Stomach smooth muscle (tissue), 2 donors: Measurements from ENCODE around the gene PI4KA.
"Not testable (repeated sequence)": the region's sequence is repeated elsewhere in the genome, so short reads cannot be mapped to it uniquely, and the experiment has no call there.

ENCODE experiments used
- H3K27ac ChIP-seq: one replicate; pipeline ENCODE4 v1.7.0; 2013; ENCODE audit warnings: mild to moderate bottlenecking, low read length, inconsistent platforms
- H3K27me3 ChIP-seq, 2 donors: one replicate each; pipeline ENCODE4 v1.7.0; 2013; ENCODE audit warnings: low read length in 2 of 2; ENCODE audit not compliant: insufficient read depth in 2 of 2, control insufficient read depth in 1 of 2
- H3K36me3 ChIP-seq, 2 donors: one replicate each; pipeline ENCODE4 v1.7.0; 2013; ENCODE audit warnings: low read length in 2 of 2; ENCODE audit not compliant: control insufficient read depth in 2 of 2, insufficient read depth in 2 of 2
- H3K4me1 ChIP-seq: one replicate; pipeline ENCODE4 v1.7.0; 2013; ENCODE audit warnings: low read length; ENCODE audit not compliant: control insufficient read depth, insufficient read depth
- H3K4me3 ChIP-seq, 2 donors: one replicate each; pipeline ENCODE4 v1.7.0; 2013; ENCODE audit warnings: low read length in 2 of 2
- H3K9ac ChIP-seq, 2 donors: one replicate each; pipeline ENCODE4 v1.7.0; 2013; ENCODE audit warnings: low read length in 2 of 2, mild to moderate bottlenecking in 1 of 2
- H3K9me3 ChIP-seq, 2 donors: one replicate each; pipeline ENCODE4 v1.7.0; 2013; ENCODE audit warnings: low read length in 2 of 2; ENCODE audit not compliant: control insufficient read depth in 2 of 2
- donor health status: healthy.
- donor health status: Pancreatic carcinoma.

The PI4KA gene

DNA sequence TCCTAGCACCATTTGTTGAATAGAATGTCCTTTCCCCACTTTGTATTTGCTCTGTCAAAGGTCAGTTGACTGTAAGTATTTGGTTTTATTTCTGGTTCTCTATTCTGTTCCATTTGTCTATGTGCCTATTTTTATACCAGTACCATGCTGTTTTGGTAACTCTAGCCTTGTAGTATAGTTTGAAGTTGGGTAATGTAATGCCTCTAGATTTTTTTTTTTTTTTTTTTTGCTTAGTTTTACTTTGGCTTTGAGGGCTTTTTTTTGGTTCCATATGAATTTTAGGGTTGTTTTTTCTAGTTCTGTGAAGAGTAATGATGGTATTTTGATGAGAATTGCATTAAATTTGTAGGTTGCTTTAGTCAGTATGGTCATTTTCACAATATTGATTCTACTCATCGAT, 183.0 kb downstream of the PI4KA start:
- not testable (repeated sequence) for H3K27ac ChIP-seq, H3K36me3 ChIP-seq, H3K9ac ChIP-seq

DNA sequence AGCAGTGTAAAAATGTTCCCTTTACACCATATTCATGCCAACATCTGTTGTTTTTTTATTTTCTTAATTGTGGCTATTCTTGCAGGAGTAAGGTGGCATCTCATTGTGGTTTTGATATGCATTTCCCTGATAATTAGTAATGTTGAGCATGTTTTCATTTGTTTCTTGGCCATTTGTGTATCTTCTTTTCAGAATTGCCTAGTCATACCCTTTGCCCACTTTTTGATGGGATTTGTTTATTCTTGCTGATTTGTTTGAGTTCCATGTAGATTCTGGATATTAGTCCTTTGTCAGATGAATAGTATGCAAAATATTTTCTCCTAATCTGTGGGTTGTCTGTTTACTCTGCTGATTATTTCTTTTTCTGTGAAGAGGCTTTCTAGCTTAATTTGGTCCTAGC, 183.6 kb downstream of the PI4KA start:
- no peak overlapping the region for H3K9ac ChIP-seq
- no peaks in the 10 kb centered on the region for H3K36me3 ChIP-seq
- H3K9me3 ChIP-seq = no peaks in the 10 kb centered on the region
- H3K4me3 ChIP-seq = no peak overlapping the region
- H3K27ac ChIP-seq = no peak overlapping the region
- no peaks in the 10 kb centered on the region for H3K4me1 ChIP-seq
- peaks cover 0 to 17% of the 10 kb centered on the region in 2 donors for H3K27me3 ChIP-seq

More for the DNA sequence above, 183.0 kb downstream of the PI4KA start:
- not testable (repeated sequence) for H3K4me3 ChIP-seq, H3K9me3 ChIP-seq, H3K4me1 ChIP-seq
- H3K27me3 ChIP-seq = peaks cover 0 to 14% of the 10 kb centered on the region in 2 donors

DNA sequence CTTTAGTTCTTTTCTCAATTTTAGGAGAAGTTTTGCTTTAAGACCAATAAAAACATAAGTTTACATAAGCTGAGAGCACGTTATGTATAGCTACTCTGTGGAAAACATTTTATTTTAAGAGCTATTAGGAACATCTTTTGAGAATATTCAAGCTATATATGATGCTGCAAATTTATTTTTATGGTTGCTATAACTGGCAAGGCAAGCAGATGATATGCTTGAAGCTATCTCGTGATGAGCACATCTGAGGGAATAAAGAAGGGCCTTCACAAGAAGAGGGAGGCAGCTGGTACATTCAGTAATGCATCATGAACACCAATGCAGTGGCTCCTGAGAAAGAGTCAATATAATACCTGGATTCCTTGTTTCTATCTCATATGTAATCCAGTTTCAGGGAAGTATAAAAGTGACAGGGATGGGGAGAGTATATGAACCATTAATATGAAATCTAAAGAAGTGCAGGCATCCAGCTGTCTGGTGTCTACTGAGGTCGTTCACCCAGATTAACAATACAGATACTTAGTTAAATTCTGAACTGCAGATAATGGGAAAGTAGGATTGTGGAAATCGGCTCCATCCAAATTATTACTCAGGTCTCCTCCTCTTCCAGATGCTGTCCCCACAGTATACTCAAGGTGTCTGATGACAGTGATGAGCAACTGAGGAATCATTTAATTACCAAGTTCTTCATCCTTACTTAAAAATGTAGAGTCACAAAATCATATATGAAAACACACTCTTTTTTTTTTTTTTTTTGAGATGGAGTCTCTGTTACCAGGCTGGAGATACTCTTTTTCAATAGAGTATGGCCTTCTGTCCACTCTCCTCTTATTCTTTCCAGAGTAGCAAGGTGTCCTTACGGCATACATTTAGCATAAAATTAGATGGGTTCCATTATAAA, 185.1 kb downstream of the PI4KA start:
- H3K4me3 ChIP-seq = no peak overlapping the region
- H3K27me3 ChIP-seq = peaks cover 0 to 17% of the 10 kb centered on the region in 2 donors
- no peak overlapping the region for H3K9ac ChIP-seq
- H3K9me3 ChIP-seq = no peaks in the 10 kb centered on the region
- H3K36me3 ChIP-seq = no peaks in the 10 kb centered on the region
- H3K4me1 ChIP-seq = no peaks in the 10 kb centered on the region
- H3K27ac ChIP-seq = no peak overlapping the region

GRCh38 chr22:20672732-20673131, 185.9 kb downstream of the PI4KA start:
- Histone ChIP-seq H3K27me3 (peaks cover 0 to 17% of the 10 kb centered on the region in 2 donors), H3K36me3 (no peaks in the 10 kb centered on the region), H3K9ac (no peak overlapping the region), H3K9me3 (no peaks in the 10 kb centered on the region), H3K4me3 (no peak overlapping the region), H3K4me1 (no peaks in the 10 kb centered on the region), H3K27ac (no peak overlapping the region)

DNA sequence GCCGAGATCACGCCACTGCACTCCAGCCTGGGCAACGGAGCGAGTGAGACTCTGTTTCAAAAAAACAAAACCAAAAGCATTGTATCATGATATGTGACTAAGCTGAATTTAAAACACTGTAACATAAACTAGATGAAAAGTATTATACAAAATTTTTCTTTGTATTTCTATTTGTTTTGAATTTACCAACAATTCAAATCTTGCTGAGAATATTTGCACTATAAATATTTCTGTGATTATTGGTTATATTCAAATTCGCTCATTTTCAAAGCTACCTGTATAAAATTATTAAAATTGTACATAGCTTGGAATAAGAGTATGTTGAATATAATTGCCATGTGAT, 186.6 kb downstream of the PI4KA start:
- no peak overlapping the region for H3K4me3 ChIP-seq
- H3K36me3 ChIP-seq = no peaks in the 10 kb centered on the region
- H3K4me1 ChIP-seq = no peaks in the 10 kb centered on the region
- no peak overlapping the region for H3K27ac ChIP-seq
- H3K9me3 ChIP-seq = no peaks in the 10 kb centered on the region
- H3K27me3 ChIP-seq = peaks cover 0 to 17% of the 10 kb centered on the region in 2 donors
- H3K9ac ChIP-seq = no peak overlapping the region

DNA sequence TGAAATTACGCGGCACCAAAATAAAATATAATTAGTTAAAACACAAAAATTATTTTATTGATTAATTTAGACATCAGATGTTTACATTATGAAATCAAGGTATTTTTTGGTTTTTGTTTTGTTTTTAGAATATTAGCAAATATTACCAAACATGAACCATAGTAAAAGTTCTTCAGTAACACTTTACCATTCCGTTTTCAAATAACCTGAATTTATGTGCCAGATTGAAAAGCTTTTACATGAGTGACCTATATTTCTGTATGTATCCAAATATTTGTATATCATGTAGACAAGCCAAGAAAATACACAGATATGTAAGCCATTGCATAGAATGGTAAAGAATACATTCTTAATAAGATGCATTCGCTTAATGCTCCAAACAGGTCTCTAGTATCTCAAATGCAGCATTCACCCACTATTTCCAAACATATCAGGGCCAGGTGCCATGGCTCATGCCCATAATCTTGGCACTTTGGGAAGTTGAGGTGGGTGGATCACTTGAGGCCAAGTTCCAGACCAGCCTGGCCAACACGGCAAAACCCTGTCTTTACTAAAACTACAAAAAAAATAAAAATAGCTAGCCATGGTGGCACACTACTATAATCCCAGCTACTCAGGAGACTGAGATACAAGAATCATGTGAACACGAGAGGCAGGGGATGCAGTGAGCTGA, 187.1 kb downstream of the PI4KA start:
- H3K27ac ChIP-seq = no peak overlapping the region
- H3K36me3 ChIP-seq = no peaks in the 10 kb centered on the region
- no peak overlapping the region for H3K4me3 ChIP-seq
- H3K4me1 ChIP-seq = no peaks in the 10 kb centered on the region
- no peaks in the 10 kb centered on the region for H3K9me3 ChIP-seq
- peaks cover 0 to 17% of the 10 kb centered on the region in 2 donors for H3K27me3 ChIP-seq
- no peak overlapping the region for H3K9ac ChIP-seq

DNA sequence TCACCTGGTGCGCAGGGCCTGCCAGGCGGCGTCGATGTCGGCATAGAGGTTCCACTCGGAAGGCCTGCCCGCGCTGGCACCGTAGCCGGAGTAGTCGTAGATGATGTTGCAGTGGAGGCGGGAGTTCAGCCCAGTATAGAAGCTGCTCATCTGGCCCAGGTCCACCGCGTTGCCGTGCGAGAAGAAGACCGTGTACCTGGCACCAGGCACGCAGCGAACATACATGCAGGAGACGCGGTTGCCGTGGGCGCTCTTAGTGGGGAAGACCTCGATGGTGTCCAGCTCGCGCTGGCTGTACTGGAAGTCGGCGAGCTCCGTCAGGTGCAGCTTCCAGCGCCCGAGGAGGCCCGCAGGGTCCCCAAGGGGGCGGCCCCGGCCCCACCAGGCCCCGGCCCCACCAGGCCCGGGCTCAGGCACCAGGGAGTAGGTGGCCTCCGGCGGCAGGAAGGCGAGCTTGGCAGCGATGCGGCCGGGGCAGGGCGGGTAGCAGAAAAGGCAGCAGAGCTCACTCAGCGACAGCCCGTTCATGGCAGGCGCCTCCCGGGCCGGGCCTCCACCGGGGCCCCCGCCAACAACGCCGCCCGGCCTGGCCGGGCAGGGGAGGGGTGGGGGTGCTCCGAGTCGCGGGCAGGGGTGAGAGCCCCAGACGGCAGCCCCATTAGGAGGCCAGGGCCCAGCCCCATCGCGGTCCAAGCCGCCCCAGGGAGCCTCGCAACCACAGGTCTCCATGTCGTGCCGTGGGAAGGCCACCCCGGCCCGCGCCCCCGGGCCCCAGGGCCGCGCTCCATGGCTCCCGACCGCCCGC, 188.0 kb downstream of the PI4KA start:
- H3K36me3 ChIP-seq, H3K9ac ChIP-seq, H3K9me3 ChIP-seq, H3K27ac ChIP-seq, H3K4me3 ChIP-seq, H3K4me1 ChIP-seq: not testable (repeated sequence)
- peaks cover 0 to 17% of the 10 kb centered on the region in 2 donors for H3K27me3 ChIP-seq

DNA sequence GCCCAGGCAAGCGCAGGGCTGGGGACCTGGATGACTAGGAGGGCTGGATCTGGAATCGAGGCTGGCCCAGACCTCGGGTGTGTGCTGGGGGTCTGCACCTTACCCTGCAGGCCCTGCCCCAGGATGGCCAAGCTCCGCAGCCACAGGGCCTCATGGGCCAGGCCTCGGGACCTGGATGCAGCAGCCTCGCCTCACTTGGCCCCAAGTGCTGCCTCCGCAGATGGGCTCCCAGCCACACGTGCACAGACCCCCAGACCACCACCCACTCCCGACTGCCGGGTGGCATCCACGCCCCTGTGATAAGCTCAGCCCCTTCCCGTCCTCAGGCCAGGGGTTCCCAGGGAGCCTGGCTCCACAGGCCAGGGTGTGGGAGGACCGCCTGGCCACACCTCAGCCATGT, 188.7 kb downstream of the PI4KA start:
- H3K9me3 ChIP-seq, H3K4me1 ChIP-seq, H3K27ac ChIP-seq, H3K9ac ChIP-seq, H3K36me3 ChIP-seq, H3K4me3 ChIP-seq: not testable (repeated sequence)
- H3K27me3 ChIP-seq = peaks cover 0 to 17% of the 10 kb centered on the region in 2 donors

DNA sequence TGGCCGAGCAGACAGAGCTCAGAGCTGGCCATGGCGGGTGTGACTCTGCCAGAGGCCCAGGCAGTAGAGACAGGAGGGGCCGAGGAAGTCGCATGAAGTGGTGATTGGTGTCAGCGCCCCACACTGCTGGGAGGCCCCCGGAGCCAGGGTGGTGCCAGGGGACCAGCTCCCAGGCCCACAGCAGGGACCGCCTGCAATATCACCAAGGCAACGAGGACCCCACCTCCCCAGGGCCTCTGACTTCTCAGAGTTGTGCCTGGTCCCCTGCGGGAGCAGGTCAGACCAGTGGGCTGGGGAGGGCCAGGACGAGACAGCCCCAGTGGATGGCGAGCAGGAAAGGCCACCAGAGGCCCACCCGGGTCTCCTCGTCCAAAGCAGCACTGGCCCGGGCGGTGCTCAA, 189.1 kb downstream of the PI4KA start:
- not testable (repeated sequence) for H3K4me3 ChIP-seq, H3K4me1 ChIP-seq, H3K27ac ChIP-seq, H3K9ac ChIP-seq, H3K36me3 ChIP-seq, H3K9me3 ChIP-seq
- H3K27me3 ChIP-seq = peaks cover 0 to 17% of the 10 kb centered on the region in 2 donors

DNA sequence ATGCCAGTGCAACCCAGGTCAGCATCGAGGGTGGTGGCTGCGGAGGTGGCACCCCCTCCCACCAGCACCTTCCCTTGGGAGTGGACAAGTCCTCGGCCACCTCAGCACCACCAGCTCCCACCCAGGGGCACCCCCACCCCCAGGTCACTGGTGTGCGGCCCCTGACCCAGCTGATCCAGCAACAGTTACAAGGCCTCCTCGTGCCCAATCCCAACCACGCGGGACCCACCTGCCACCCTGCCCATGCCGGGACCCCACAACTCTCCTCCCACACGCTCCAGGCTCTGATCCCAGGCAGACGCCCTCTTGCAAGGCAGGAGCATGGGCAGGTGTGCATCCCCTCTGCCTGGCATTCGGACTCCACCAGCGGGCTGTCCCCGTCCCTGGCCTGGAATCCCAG, 189.8 kb downstream of the PI4KA start:
- not testable (repeated sequence) for H3K4me1 ChIP-seq, H3K36me3 ChIP-seq, H3K9me3 ChIP-seq, H3K4me3 ChIP-seq, H3K9ac ChIP-seq, H3K27ac ChIP-seq
- peaks cover 0 to 17% of the 10 kb centered on the region in 2 donors for H3K27me3 ChIP-seq
